HG03520 (cell line): ENCODE data around the gene TBATA.

Source experiments
- ATAC-seq: cut with Tn5 transposase; IDR thresholded peaks from one replicate; pipeline ENCODE4 v1.9.1; 2021; ENCODE audit warnings: mild to moderate bottlenecking, moderate library complexity; ENCODE audit not compliant: unreplicated experiment

The TBATA gene

GRCh38 chr10:70747192-70747965 is 37.8 kb downstream of the TBATA start:
- no peak for ATAC-seq

DNA sequence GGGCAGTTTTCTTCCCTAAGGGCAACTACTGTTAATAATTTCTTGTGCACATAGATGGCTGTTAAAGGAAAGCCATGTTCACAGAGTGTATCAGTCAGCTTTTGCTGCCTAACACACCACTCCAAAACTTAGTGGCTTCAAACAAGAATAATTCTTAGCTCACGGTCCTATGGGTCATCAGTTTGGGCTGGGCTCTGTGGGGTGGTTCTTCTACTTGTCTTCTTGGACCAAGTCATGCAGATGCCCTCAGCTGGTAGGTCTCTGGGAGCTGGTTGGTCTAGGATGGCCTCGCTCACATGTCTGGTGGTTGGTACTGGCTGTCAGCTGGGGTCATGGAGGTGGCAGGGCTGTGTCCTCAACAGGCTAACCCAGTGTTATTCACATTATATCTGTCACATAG is 39.6 kb downstream of the TBATA start:
- ATAC-seq: no peak

DNA sequence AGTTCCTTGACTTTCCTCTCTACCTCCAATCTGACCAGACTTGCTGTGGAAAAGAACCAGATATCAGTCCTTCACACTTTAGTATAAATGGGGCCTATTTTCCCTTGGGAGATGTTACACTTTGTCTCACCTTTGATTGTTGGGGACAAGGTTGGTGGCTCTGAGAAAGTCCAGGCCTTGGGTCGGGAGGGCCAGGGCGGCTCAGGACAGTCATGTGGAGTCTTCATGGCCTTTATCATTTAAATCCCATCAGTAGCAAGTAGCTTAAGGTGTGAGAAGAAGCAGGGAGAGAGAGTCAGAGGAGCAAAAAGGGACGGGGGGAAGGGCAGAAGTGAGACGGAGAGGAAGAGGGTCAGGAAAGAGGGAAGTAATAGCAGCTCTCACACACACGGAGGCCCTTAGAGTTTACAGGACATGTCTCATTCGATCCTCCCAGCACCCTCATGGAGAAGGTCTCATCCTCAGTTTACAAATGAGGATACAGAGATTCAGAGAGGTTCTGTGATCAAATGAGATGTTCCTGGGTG is 40.5 kb downstream of the TBATA start:
- no peak for ATAC-seq

DNA sequence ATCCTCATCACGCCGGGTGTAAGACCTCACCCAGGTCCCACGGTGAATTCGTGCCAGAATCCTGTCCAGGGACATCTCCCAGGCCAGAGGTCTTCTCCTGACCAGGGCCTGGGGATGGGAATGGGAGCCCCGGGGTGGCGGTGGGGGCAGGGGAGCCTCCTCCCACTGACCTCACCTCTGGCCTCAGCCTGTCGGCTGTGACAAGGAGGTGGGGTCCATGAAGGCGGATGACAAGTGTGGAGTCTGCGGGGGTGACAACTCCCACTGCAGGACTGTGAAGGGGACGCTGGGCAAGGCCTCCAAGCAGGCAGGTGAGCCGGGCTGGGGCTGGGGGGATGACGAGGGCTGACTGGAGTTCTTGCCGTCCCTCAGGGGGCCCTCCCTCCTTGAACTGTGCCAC is 41.3 kb downstream of the TBATA start:
- ATAC-seq: no peak

GRCh38 chr10:70743430-70743788 is 41.8 kb downstream of the TBATA start:
- no peak for ATAC-seq

DNA sequence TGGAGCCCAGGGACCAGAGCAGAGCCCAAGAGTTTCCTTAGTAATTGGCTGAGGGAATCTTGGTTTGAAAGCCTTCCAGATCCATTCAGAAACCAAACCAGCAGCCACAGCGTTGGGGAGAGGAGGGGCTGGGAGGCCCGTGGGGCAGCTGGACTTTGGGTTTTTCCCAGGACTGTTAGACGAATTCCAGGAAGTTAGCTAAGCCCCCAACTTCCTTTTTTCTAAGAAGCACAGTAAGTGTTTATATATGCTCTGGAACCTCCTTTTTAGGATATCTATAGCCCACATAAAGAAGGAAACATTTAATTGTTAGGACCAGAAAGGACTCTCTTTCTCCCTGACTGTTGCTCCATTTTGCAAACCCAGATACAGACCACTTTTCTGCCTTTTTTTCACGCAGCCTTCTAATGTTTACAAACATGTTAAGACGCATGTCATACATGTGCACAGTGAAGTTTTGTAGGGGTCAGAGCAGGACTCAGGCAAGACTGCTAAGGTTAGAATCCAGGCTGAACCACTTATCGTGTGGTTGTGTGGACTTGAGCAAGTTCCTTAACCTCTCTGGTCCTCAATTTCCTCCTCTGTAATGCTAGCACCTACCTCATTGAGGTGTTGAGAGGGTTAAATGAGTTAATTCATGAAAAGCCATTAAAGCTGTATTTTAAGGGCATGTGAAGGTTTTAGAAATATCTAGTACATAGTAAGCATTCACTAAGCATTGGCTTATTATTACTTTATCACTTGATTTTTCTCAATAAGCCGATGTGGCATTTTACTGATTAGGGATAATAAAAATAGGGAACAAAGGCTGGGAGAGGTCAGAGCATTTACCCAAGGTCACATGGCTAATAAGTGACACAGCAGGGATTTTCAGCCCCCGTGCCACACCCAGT is 42.4 kb downstream of the TBATA start:
- ATAC-seq: no peak

DNA sequence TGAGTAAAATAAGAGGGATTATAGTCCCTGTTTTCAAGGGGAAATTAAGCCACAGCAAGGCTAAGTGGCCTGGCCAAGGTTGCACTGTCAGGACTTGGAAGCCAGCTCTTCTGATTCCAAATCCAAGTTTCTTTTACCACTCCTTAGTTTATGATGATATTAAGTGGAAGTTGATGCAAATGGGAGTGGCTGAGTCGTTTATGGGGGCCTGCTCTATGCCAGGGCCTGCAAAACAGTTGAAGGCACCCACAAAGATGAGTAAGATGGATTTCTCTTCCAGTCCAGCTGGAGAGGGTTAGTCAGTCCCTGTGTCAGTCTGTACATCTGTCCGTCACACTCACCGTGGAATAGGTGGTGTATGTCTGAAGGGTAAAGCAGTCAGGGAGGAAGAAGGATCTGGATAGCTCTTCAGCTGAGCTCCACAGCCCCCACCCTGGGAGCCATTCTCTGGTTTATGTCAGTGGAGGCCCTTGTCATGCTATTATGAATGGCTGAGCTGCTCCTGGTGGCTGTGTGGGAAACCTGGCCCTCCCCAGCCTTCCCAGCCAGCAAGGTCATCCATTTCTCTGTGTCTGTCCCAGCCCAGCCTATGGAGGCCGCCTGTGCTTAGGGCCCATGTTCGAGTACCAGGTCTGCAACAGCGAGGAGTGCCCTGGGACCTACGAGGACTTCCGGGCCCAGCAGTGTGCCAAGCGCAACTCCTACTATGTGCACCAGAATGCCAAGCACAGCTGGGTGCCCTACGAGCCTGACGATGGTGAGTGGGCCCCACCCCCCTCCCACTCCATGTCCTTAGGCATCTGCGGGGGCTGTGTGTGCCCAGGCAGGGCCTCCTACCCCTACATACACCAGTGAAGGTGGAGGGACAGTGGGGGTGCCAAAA is 44.5 kb downstream of the TBATA start:
- ATAC-seq: no peak

DNA sequence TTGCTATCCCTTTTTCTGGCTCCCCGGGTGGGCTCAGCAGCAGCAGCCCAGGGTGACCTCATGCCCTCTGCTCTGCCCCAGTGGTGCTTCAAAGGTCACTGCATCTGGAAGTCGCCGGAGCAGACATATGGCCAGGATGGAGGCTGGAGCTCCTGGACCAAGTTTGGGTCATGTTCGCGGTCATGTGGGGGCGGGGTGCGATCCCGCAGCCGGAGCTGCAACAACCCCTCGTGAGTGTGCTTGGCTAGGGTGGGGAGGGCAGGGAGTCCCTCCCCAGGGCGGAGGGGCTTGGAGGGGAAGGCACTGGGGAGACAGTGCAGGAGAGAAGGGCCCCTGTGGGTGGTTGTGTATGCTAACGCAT is 46.4 kb downstream of the TBATA start:
- ATAC-seq: no peak

- no peak for ATAC-seq
Measured at GRCh38 chr10:70738006-70738760, 47.0 kb downstream of the TBATA start.

GRCh38 chr10:70737250-70737649 is 47.9 kb downstream of the TBATA start:
- ATAC-seq: no peak

GRCh38 chr10:70736525-70736924 is 48.7 kb downstream of the TBATA start:
- no peak for ATAC-seq

- ATAC-seq: no peak
Measured at GRCh38 chr10:70735161-70735560, 50.0 kb downstream of the TBATA start.

GRCh38 chr10:70733051-70733450 is 52.1 kb downstream of the TBATA start:
- ATAC-seq: no peak

DNA sequence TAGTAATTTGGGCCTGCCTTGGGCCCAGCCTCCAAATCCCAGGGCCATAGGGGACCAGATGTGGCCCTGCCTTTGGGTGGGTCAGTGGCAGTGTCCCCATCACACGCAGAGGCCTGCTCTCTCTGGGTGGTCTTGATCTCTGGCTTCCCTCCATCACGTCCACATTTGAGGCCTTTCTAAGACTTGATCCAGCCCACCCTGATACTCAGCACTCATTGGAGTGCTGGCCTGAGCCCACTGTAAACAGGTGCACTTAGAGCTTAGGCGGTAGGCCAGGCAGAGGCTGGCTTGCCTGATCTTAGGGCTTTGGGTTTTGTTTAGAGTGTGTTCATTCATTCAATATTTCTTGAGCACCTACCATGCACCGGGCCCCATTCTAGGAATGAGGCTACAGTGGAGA is 52.6 kb downstream of the TBATA start:
- ATAC-seq: no peak

GRCh38 chr10:70730955-70731354 is 54.2 kb downstream of the TBATA start:
- no peak for ATAC-seq

DNA sequence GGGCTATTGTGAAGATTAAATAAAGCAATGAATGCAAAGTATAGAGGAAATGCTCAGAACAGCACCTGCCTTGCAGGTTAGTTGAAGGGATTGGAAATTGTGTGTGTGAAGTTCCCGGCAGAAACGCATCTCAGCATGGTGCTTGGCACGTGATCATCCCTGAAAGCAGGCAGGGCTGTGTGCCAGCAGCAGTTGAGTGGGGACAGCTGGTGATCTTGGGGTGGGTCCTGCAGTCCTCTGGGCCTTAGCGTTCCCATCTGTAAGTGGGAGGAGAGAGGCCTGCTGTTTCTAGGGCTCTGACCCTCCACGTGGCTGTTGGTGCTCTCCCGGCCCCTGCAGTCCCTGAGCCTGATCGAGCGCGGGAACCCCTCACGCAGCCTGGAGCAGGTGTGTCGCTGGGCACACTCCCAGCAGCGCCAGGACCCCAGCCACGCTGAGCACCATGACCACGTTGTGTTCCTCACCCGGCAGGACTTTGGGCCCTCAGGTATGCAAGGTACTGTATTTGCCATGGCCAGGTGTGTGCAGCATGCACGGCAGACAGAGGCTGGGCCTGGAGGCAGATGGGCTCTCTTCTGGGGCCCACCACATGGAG is 55.3 kb downstream of the TBATA start:
- ATAC-seq: no peak

DNA sequence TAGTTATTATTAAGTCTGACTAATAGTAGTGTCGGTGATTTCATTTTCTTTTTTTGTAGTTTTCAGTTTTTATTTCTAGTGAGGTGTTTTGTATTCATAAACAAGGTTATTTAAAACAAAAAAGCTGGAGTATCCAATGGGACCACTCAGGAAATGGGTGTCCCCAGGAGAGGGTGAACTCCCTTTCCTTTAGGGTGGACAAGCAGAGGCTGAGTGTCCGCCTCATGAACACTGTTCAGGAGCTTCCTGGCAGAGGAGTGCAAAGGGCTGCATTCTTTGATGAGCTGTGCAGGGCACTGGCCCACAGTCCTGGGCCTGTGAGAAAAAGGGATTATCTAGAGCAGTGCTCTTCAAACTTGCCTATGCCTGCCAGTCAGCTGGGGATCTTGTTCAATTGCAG is 56.8 kb downstream of the TBATA start:
- ATAC-seq: no peak

GRCh38 chr10:70726909-70727495 is 58.2 kb downstream of the TBATA start:
- ATAC-seq: no peak

GRCh38 chr10:70723771-70724170 is 61.4 kb downstream of the TBATA start:
- ATAC-seq: no peak
